Measurements from ENCODE around the gene SIL1. TPM values are rescaled to one million over a fixed set of nuclear protein-coding genes. Genes with fewer than 3 reads are reported as not detected.
"Not testable (repeated sequence)": the region's sequence is repeated elsewhere in the genome, so short reads cannot be mapped to it uniquely, and the experiment has no call there.

Gene SIL1
- total and polyA plus RNA-seq, 2 donors from 2014 or later = 48.6 to 91.7 TPM

DNA sequence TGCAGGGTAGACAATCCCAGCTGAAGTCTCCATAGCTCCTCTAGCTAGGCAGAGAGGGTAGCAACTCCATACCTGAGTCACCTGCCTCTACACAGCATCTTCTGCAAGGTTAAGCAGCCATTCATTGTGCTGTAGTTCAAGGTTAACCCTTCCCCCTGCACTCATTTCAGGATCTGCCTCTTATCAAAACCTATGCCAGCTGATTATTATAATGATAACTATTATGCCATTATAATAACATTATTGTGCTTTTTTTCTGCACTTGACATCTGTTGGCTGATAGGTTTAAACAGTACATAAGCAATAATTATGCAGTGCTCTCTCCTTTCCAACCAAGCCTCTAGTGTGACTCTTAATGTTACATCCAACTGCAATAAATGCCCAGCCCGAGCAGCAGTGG, 17.3 kb downstream of the SIL1 start:
- FAIRE-seq = no peak
- Histone ChIP-seq H3K9me3 (ENCODE audit: control insufficient read depth in 2 of 3, insufficient read depth in 1 of 3, low read length in 3 of 3) (no peaks in the 10 kb centered on the region), H3K4me1 (ENCODE audit: control insufficient read depth in 2 of 3, insufficient read depth in 2 of 3, low read depth in 1 of 3, low read length in 3 of 3) (peaks cover 9 to 29% (median 26%) of the 10 kb centered on the region in 3 donors), H3K4me3 (ENCODE audit: low read length in 3 of 3) (no peak overlapping the region), H3K36me3 (ENCODE audit: control insufficient read depth in 2 of 3, insufficient read depth in 3 of 3, low read length in 3 of 3) (no peaks in the 10 kb centered on the region), H3K9ac (ENCODE audit: low read length in 3 of 3) (no peak overlapping the region), H3K27me3 (ENCODE audit: control insufficient read depth, insufficient read depth, low read length) (no peaks in the 10 kb centered on the region), H3K27ac (ENCODE audit: low read depth in 2 of 2, low read length in 2 of 2) (no peak overlapping the region)
- intact Hi-C loops (cut with DNase I) = no loop called here
- TF ChIP-seq, protein P1, sequence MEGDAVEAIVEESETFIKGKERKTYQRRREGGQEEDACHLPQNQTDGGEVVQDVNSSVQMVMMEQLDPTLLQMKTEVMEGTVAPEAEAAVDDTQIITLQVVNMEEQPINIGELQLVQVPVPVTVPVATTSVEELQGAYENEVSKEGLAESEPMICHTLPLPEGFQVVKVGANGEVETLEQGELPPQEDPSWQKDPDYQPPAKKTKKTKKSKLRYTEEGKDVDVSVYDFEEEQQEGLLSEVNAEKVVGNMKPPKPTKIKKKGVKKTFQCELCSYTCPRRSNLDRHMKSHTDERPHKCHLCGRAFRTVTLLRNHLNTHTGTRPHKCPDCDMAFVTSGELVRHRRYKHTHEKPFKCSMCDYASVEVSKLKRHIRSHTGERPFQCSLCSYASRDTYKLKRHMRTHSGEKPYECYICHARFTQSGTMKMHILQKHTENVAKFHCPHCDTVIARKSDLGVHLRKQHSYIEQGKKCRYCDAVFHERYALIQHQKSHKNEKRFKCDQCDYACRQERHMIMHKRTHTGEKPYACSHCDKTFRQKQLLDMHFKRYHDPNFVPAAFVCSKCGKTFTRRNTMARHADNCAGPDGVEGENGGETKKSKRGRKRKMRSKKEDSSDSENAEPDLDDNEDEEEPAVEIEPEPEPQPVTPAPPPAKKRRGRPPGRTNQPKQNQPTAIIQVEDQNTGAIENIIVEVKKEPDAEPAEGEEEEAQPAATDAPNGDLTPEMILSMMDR (IDR thresholded peaks at IDR 0.05; ENCODE audit: borderline replicate concordance, extremely low read depth, insufficient read depth) = no peak
- DNase-seq = no peak

DNA sequence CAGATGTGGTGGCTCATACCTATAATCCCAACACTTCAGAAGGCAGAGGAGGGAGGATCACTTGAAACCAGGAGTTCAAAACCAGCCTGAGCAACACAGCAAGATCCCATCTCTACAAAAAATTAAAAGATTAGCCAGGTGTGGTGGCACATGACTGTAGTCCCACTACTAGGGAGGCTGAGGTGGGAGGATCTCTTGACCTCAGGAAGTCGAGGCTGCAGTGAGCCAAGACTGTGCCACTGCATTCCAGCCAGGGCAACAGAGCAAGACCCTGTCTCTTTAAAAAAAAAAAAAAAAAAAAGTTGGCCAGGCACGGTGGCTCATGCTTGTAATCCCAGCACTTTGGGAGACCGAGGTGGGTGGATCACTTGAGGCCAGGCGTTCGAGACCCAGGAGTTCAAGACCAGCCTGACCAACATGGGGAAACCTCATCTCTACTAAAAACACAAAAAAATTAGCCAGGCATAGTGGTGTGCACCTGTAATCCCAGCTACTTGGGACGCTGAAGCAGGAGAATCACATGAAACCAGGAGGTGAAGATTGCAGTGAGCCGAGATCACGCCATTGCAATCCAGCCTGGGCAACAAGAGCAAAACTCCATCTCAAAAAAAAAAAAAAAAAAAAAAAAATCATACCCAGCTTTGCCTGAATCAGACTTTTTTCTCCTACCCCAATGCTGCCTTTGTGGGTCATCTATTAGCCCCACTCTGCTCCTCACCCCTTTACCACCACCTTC, 18.2 kb downstream of the SIL1 start:
- H3K27ac ChIP-seq (ENCODE audit: low read depth in 2 of 2, low read length in 2 of 2); H3K27me3 ChIP-seq (ENCODE audit: control insufficient read depth, insufficient read depth, low read length); H3K36me3 ChIP-seq (ENCODE audit: control insufficient read depth in 2 of 3, insufficient read depth in 3 of 3, low read length in 3 of 3); H3K4me3 ChIP-seq (ENCODE audit: low read length in 3 of 3); H3K9me3 ChIP-seq (ENCODE audit: control insufficient read depth in 2 of 3, insufficient read depth in 1 of 3, low read length in 3 of 3); intact Hi-C loops (cut with DNase I); DNase-seq; FAIRE-seq; H3K9ac ChIP-seq (ENCODE audit: low read length in 3 of 3): not testable (repeated sequence)
- H3K4me1 ChIP-seq (ENCODE audit: control insufficient read depth in 2 of 3, insufficient read depth in 2 of 3, low read depth in 1 of 3, low read length in 3 of 3) = peaks cover 9 to 29% (median 26%) of the 10 kb centered on the region in 3 donors

DNA sequence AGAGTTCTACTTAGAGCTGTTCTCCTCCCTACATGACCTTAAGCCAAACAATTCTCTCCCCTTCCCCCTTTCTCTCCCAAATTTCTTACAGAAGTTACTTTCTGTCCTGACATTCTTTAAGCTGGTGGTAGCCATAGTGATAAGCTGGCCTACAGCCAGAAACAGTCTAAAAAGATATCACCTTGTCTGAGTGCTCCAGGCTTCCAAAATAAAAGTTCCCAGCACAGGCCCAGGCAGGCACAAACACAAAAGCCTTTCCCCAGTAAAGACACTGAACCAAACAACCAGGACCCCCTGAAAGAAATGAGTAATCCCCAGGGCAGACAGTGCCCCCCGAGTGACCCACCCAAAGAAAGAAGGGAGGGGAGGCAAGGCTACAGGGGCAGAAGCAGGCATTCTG, 19.2 kb downstream of the SIL1 start:
- Histone ChIP-seq H3K9ac (ENCODE audit: low read length in 3 of 3) (peak overlapping the region in 1 of 3 donors; percentile 14), H3K4me1 (ENCODE audit: control insufficient read depth in 2 of 3, insufficient read depth in 2 of 3, low read depth in 1 of 3, low read length in 3 of 3) (peaks cover 9 to 29% (median 26%) of the 10 kb centered on the region in 3 donors), H3K27ac (ENCODE audit: low read depth in 2 of 2, low read length in 2 of 2) (peak overlapping the region in 1 of 2 donors; percentile 30), H3K4me3 (ENCODE audit: low read length in 3 of 3) (peak overlapping the region in 1 of 3 donors; percentile 30), H3K36me3 (ENCODE audit: control insufficient read depth in 2 of 3, insufficient read depth in 3 of 3, low read length in 3 of 3) (no peaks in the 10 kb centered on the region), H3K27me3 (ENCODE audit: control insufficient read depth, insufficient read depth, low read length) (no peaks in the 10 kb centered on the region), H3K9me3 (ENCODE audit: control insufficient read depth in 2 of 3, insufficient read depth in 1 of 3, low read length in 3 of 3) (no peaks in the 10 kb centered on the region)
- intact Hi-C loops (cut with DNase I) = no loop called here
- peak in 4 of 5 donors; percentile 54 to 94 (median 86) for DNase-seq
- TF ChIP-seq, protein P1 (IDR thresholded peaks at IDR 0.05; ENCODE audit: borderline replicate concordance, extremely low read depth, insufficient read depth) = no peak
- no peak for FAIRE-seq

DNA sequence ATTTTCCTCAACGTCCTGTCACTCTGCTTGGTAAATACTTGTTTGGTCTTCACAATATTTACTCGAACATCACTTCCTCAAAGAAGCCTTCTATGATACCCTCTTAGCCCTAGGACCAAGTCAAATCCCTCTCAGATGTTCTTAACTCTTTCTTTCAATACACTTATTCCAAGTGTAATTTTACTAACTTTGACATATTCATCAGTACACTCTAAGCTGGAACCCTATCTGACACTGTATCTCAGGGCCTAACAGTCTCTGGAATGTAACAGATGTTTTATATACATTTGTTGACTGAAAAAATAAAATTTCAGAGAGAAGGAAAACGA, 19.6 kb downstream of the SIL1 start:
- intact Hi-C loops (cut with DNase I) = no loop called here
- peak overlapping the region in 1 of 3 donors; percentile 14 for H3K9ac ChIP-seq (ENCODE audit: low read length in 3 of 3)
- H3K9me3 ChIP-seq (ENCODE audit: control insufficient read depth in 2 of 3, insufficient read depth in 1 of 3, low read length in 3 of 3) = no peaks in the 10 kb centered on the region
- no peaks in the 10 kb centered on the region for H3K27me3 ChIP-seq (ENCODE audit: control insufficient read depth, insufficient read depth, low read length)
- H3K27ac ChIP-seq (ENCODE audit: low read depth in 2 of 2, low read length in 2 of 2) = peak overlapping the region in 1 of 2 donors; percentile 20
- H3K4me3 ChIP-seq (ENCODE audit: low read length in 3 of 3) = peak overlapping the region in 1 of 3 donors; percentile 30
- H3K36me3 ChIP-seq (ENCODE audit: control insufficient read depth in 2 of 3, insufficient read depth in 3 of 3, low read length in 3 of 3) = no peaks in the 10 kb centered on the region
- DNase-seq (no peak), FAIRE-seq (no peak)
- TF ChIP-seq, protein P1 (IDR thresholded peaks at IDR 0.05; ENCODE audit: borderline replicate concordance, extremely low read depth, insufficient read depth) = no peak
- H3K4me1 ChIP-seq (ENCODE audit: control insufficient read depth in 2 of 3, insufficient read depth in 2 of 3, low read depth in 1 of 3, low read length in 3 of 3) = peaks cover 9 to 29% (median 26%) of the 10 kb centered on the region in 3 donors
